ENCODE data around the gene ZNF609.

ZNF609 gene

GRCh38 chr15:64566102-64566501, 105.7 kb downstream of the ZNF609 start:
- POLR2A ChIA-PET (ENCODE audit: low non-redundant PET), result no interaction called here
- CTCF ChIA-PET, result interaction anchor here (0.5 kb wide), 1 partner anchor 89 kb away, joined by 7 read pairs; no protein-coding TSS in a partner anchor
- DNase-seq (ENCODE audit: low spot score), result no peak

GRCh38 chr15:64566629-64567427, 106.5 kb downstream of the ZNF609 start:
- no peak for TF ChIP-seq CTCF (conservative IDR thresholded peaks at IDR 0.05; ENCODE audit: low read depth)
- no peak overlapping the region for H3K27ac ChIP-seq
- POLR2A ChIA-PET (ENCODE audit: low non-redundant PET), result no interaction called here
- no peak for DNase-seq (ENCODE audit: low spot score)
- CTCF ChIA-PET, result no interaction called here

More at GRCh38 chr15:64566102-64566501, 105.7 kb downstream of the ZNF609 start:
- TF ChIP-seq CTCF (conservative IDR thresholded peaks at IDR 0.05; ENCODE audit: low read depth), result no peak
- no peak overlapping the region for H3K27ac ChIP-seq

- ChIA-PET CTCF (no interaction called here), POLR2A (ENCODE audit: low non-redundant PET) (no interaction called here)
- TF ChIP-seq CTCF (conservative IDR thresholded peaks at IDR 0.05; ENCODE audit: low read depth), result no peak
- no peak overlapping the region for H3K27ac ChIP-seq
- no peak for DNase-seq (ENCODE audit: low spot score)
Observed at GRCh38 chr15:64568765-64569164, 108.4 kb downstream of the ZNF609 start.

- POLR2A ChIA-PET (ENCODE audit: low non-redundant PET), result no interaction called here
- no peak for TF ChIP-seq CTCF (conservative IDR thresholded peaks at IDR 0.05; ENCODE audit: low read depth)
- CTCF ChIA-PET, result interaction anchor here (0.6 kb wide), 1 partner anchor 132 kb away, joined by 3 read pairs; no protein-coding TSS in a partner anchor
- H3K27ac ChIP-seq, result no peak overlapping the region
- peak; percentile 5 for DNase-seq (ENCODE audit: low spot score)
Observed at GRCh38 chr15:64571857-64572291, 111.5 kb downstream of the ZNF609 start.

- CTCF ChIA-PET, result no interaction called here
- no peak for DNase-seq (ENCODE audit: low spot score)
Observed at GRCh38 chr15:64572856-64573255, 112.5 kb downstream of the ZNF609 start.

More at GRCh38 chr15:64572856-64573255, 112.5 kb downstream of the ZNF609 start:
- peak overlapping the region; percentile 13; the same call in 1 of the 2 replicates for H3K27ac ChIP-seq
- TF ChIP-seq CTCF (conservative IDR thresholded peaks at IDR 0.05; ENCODE audit: low read depth), result no peak
- POLR2A ChIA-PET (ENCODE audit: low non-redundant PET), result no interaction called here

Data from RWPE1 (cell line).